HG02763 (cell line): Measurements from ENCODE around the gene RGS12.

Experiments used
- ATAC-seq: cut with Tn5 transposase; IDR thresholded peaks from one replicate; pipeline ENCODE4 v1.9.1; 2021; ENCODE audit warnings: mild to moderate bottlenecking, moderate library complexity; ENCODE audit not compliant: unreplicated experiment

The RGS12 gene

GRCh38 chr4:3324093-3324815 lies 31.4 kb downstream of the RGS12 start:
- no peak for ATAC-seq

- ATAC-seq, result no peak
These were observed 36.2 kb downstream of the RGS12 start for GRCh38 chr4:3328814-3329663.

- ATAC-seq, result no peak
These were observed 37.1 kb downstream of the RGS12 start for GRCh38 chr4:3329887-3330286.

DNA sequence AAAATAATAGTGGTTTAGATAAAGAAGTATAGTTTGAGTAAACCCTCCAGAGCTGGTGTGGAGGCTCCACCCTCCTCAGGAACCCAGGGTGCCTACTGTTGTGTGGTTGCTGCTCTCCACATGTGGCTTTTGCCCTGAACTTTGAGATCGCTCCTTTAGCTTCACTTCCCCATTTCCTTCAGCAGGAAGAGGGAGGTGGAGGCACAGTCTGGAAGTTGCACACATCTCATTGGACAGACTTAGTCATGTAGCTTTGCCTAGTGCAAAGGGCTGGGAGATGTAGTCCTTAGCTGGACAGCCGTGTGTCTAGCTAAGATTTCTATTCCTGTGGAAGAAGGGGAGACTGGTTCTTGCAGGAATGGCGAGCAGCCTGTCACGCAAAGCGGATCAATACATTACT lies 37.9 kb downstream of the RGS12 start:
- no peak for ATAC-seq

GRCh38 chr4:3331511-3332394 lies 38.9 kb downstream of the RGS12 start:
- no peak for ATAC-seq

DNA sequence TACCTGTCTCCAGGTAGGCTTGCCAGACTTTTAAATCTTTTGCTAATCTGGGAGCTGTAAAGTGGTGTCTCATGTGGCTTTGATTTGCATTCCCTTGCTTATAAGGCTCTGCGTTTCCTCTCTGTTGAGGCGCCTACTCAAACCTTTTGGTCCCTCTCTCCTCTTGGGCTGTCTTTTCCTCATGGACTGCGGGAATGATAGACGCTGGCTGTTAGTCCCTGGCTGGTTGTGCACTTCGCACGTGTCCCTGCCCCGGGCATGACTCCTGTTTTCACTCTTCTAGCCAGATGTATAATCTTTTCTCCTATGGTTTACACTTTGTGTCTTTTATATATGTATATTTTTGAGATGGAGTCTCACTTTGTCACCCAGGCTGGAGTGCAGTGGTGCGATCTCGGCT lies 39.7 kb downstream of the RGS12 start:
- ATAC-seq, result no peak

- no peak for ATAC-seq
These were observed 41.5 kb downstream of the RGS12 start for GRCh38 chr4:3334316-3334715.

GRCh38 chr4:3335385-3335784 lies 42.6 kb downstream of the RGS12 start:
- no peak for ATAC-seq

DNA sequence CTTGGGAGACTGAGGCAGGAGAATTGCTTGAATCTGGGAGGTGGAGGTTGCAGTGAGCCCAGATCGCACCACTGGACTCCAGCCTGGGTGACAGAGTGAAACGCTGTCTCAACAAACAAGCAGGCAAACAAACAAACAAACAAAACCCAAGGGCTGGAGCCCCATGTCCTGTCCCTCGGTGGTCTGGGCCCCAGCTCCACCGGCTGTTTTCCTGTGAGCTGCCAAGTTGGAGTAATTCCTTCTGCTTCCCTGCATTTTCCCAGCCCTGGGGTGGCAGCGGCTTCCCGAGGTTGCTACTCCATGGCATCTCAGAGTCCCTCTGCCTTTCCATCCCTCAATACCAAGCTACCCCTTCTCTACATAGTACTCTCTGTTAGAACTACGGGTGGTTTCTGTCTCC lies 43.2 kb downstream of the RGS12 start:
- ATAC-seq, result no peak

DNA sequence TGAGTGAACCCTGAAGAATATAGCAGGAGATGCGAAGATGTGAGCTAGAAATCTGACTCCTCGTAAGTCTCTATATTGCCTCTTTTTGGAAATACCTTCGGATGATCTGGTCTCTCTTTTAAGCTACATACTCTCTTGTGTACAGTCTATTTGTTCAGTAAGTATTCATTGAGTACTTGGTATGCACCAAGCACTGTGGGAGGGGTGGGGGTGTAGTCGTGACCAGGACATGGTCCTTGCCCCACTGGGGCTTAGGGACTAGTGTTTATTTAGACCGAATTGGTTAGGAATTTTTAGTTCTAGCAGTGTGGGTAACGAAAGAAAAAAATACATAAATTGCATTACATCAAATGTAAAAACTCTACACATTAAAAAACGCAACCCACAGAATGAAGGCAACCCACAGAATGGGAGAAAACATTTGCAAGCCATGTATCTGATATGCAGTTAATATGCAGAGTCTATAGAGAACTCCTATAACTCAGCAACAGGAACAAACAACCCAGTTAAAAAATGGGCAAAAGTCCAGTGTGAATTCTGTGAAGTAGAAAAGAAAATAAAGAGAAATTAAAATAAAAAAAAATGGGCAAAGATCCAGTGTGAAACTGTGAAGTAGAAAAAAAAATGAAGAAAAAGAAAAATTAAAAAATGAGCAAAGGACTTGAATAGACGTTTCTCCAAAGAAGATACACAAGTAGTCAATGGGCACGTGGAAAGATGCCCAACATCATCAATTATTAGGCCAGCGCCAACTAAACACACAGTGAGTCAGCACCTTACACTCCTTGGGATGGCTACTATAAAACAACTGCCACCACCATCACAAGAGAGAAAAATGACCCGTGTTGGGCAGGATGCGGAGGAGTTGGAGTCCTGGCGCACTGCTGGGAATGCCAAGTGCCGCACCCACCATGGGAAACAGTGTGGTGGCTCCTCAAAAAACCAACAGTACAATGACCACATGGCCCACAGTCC lies 43.8 kb downstream of the RGS12 start:
- no peak for ATAC-seq

GRCh38 chr4:3337357-3337732 lies 44.5 kb downstream of the RGS12 start:
- ATAC-seq, result no peak

- ATAC-seq, result no peak
These were observed 45.0 kb downstream of the RGS12 start for GRCh38 chr4:3337811-3338210.

DNA sequence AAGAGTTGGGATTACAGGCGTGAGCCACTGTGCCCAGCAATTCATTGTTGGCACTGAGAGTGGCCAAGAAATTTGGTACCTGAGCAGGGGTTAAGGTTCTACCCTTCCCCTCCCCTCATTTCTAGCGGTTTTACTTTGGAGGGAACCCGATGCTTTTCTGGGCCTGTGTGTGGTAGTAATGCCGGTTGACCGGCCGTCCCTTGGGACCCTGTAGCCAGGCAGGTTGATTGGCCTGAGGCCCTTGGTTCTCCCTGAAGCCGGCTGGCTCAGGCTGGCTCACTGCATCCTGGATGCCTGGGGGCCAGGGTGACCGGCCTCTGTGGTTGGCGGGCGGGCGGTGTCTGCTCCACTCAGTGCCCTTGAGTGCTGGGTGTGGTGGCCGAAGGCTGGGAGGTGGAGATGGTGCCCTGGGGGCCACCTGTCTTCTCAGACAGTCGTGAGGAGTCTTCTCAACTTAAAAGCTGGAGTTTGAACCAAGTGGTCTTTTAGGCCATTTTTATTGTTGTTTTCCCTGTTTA lies 45.6 kb downstream of the RGS12 start:
- no peak for ATAC-seq

GRCh38 chr4:3338976-3339531 lies 46.2 kb downstream of the RGS12 start:
- no peak for ATAC-seq

- ATAC-seq, result no peak
These were observed 46.8 kb downstream of the RGS12 start for GRCh38 chr4:3339577-3339976.

GRCh38 chr4:3340038-3340699 lies 47.3 kb downstream of the RGS12 start:
- no peak for ATAC-seq

GRCh38 chr4:3340700-3341083 lies 47.9 kb downstream of the RGS12 start:
- no peak for ATAC-seq

DNA sequence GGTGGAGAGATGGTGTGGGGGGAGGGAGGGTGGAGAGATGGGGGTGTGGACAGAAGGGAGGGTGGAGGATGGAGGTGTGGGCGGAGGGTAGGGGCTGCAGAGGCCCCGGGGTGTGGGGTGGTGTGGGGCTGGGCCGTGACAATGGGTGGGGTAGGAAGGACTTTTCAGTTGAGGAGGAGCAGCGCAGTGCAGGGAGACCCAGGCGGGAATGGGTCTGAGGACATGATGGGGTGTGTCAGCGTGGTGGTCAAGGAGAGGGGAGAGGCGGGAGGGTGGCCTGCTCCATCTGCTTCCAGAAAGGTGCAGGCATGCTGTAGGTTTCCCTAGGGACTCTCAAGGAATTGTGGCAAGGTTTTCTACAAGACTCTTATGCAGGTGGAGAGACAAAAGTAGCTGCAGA lies 48.9 kb downstream of the RGS12 start:
- no peak for ATAC-seq

- ATAC-seq, result no peak
These were observed 49.5 kb downstream of the RGS12 start for GRCh38 chr4:3342182-3342854.
